ENCODE measurements around the gene TBC1D13. TPM values are rescaled to one million over a fixed set of nuclear protein-coding genes. Genes with fewer than 3 reads are reported as not detected.

Gene TBC1D13, protein sequence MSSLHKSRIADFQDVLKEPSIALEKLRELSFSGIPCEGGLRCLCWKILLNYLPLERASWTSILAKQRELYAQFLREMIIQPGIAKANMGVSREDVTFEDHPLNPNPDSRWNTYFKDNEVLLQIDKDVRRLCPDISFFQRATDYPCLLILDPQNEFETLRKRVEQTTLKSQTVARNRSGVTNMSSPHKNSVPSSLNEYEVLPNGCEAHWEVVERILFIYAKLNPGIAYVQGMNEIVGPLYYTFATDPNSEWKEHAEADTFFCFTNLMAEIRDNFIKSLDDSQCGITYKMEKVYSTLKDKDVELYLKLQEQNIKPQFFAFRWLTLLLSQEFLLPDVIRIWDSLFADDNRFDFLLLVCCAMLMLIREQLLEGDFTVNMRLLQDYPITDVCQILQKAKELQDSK
- total RNA-seq, result 19.8 TPM

DNA sequence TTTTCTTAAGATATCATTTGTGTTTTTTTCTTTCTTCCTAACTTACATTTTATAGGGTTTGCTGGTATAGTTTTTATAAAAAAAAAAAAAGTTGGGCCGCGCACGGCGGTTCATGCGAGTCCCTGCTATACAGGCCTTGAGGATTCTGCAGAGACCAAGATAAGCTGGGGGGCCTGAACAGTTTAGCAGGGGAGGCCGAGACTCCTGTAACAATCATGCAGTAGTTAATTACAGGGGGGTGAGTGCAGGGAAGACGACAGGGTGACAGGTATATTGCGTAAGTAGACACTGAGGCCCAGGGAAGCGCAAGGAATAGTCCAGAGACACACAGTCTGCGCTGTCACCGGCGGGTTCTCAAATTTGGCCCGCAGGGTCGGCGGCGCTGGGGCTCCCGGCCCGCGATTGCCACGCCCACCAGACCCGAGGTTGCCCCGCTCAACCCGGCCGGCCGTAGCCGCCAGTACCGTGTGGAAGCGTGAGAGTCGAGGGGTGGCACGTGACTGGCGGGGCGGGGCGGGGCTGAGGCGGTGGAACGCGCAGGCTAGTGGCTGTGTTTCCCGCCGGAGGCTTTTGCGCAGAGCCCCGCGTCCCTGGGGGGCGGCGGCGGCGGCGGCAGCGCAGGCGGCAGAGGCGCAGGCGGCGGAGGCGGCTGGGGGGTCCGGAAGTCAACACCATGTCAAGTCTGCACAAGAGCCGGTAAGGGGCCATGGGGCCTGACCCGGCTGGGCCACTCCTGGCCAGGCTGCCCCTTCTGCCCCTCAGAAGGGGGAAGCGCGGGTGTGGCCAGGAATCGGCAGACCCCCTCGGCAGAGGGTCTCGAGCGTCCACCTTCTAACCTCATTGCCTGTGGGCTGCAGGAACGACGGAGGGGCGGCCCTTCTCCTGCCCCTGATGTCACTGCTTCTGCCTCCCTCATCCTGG lies at the start of gene TBC1D13:
TBC1D13 (plus strand) TSS at position 573 of the 921 bp plus-strand sequence; CDS start at position 674, 101 bp downstream.
- H3K27me3 ChIP-seq, result no peaks in the 10 kb centered on the region
- DNase-seq (ENCODE audit: low spot score in 2 of 2), result peak; percentile 53 to 93
- H3K9me3 ChIP-seq, result no peaks in the 10 kb centered on the region
- peak within 1 kb of the TSS; percentile 78 to 83 for H3K27ac ChIP-seq
- H3K36me3 ChIP-seq, result peaks cover 14 to 15% of the 10 kb centered on the region in 2 donors
- H3K4me1 ChIP-seq, result peaks cover 4 to 6% of the 10 kb centered on the region in 2 donors
- intact Hi-C loops (cut with DNase I), result loop anchor here (1.0 to 5.0 kb wide), 3 partner anchors 16 to 150 kb away; partner anchors contain the start of genes ENDOG and ZER1
- TF ChIP-seq, protein P1, sequence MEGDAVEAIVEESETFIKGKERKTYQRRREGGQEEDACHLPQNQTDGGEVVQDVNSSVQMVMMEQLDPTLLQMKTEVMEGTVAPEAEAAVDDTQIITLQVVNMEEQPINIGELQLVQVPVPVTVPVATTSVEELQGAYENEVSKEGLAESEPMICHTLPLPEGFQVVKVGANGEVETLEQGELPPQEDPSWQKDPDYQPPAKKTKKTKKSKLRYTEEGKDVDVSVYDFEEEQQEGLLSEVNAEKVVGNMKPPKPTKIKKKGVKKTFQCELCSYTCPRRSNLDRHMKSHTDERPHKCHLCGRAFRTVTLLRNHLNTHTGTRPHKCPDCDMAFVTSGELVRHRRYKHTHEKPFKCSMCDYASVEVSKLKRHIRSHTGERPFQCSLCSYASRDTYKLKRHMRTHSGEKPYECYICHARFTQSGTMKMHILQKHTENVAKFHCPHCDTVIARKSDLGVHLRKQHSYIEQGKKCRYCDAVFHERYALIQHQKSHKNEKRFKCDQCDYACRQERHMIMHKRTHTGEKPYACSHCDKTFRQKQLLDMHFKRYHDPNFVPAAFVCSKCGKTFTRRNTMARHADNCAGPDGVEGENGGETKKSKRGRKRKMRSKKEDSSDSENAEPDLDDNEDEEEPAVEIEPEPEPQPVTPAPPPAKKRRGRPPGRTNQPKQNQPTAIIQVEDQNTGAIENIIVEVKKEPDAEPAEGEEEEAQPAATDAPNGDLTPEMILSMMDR (IDR thresholded peaks at IDR 0.05), result no peak
- H3K4me3 ChIP-seq, result peak within 1 kb of the TSS; percentile 59 to 97

DNA sequence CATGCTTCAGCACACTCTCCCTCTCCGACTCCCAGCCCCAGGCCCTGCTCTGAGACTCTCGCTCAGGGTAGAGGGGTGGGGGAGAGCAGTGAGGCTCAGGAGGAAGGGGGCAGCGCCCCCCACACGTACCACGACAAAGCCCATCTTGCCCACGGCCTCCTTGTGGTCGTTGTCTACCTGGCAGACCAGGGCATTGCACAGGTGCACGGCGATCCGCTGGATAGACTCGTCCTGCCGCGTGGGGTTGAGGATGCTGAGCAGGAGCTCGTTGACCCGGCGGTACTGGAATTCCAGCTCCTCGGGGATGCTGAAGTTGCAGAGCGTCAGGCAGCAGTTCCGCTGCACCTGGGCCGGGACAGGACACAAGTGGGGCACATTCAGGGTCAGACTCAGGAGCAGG lies 44.7 kb upstream of the TBC1D13 start:
- no peaks in the 10 kb centered on the region for H3K27me3 ChIP-seq
- DNase-seq (ENCODE audit: low spot score in 2 of 2), result no peak
- H3K27ac ChIP-seq, result no peak overlapping the region
- H3K9me3 ChIP-seq, result no peaks in the 10 kb centered on the region
- intact Hi-C loops (cut with DNase I), result no loop called here
- H3K36me3 ChIP-seq, result peaks cover 33 to 61% of the 10 kb centered on the region in 2 donors
- no peaks in the 10 kb centered on the region for H3K4me1 ChIP-seq
- no peak overlapping the region for H3K4me3 ChIP-seq
- TF ChIP-seq, protein P1 (IDR thresholded peaks at IDR 0.05), result no peak

DNA sequence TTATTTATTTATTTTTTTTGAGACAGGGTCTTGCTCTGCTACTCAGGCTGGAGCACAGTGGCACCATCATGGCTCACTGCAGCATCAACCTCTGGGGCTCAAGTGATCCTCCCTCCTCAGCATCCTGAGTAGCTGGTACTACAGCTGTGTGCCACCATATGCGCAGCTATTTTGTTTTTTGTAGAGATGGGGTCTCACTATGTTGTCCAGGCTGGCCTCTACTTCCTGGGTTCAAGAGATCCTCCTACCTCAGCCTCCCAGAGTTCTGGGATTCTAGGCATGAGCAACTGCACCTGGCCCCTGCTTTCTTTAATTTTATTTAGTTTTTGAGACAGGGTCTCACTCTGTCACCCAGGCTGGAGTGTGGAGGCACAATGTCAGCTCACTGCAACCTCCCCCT lies 43.6 kb upstream of the TBC1D13 start:
- no peaks in the 10 kb centered on the region for H3K4me1 ChIP-seq
- H3K27me3 ChIP-seq, result no peaks in the 10 kb centered on the region
- DNase-seq (ENCODE audit: low spot score in 2 of 2), result no peak
- TF ChIP-seq, protein P1 (IDR thresholded peaks at IDR 0.05), result no peak
- no peak overlapping the region for H3K27ac ChIP-seq
- H3K36me3 ChIP-seq, result peaks cover 36 to 71% of the 10 kb centered on the region in 2 donors
- intact Hi-C loops (cut with DNase I), result no loop called here
- no peaks in the 10 kb centered on the region for H3K9me3 ChIP-seq
- no peak overlapping the region for H3K4me3 ChIP-seq

DNA sequence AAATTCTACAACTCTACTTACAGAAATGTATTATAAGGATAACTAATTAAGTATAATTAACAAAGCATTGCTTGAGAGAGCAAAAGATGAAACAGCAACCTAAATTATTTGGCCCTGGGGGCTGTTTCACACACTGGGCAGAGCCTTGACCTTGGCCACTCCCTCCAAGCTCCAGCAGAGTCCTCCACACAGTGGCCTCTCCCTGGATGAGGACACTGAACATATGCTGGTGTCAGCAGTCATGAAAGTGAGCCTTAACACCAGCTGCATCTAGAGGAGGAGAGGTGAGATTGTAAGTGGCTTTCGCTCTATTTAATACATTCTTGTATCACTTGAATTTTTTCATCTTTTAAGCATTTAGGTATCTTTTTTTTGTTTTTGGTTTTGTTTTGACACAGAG lies 39.8 kb upstream of the TBC1D13 start:
- TF ChIP-seq, protein P1 (IDR thresholded peaks at IDR 0.05), result no peak
- no peaks in the 10 kb centered on the region for H3K4me1 ChIP-seq
- H3K4me3 ChIP-seq, result no peak overlapping the region
- no peaks in the 10 kb centered on the region for H3K27me3 ChIP-seq
- intact Hi-C loops (cut with DNase I), result no loop called here
- no peak for DNase-seq (ENCODE audit: low spot score in 2 of 2)
- H3K9me3 ChIP-seq, result no peaks in the 10 kb centered on the region
- no peak overlapping the region for H3K27ac ChIP-seq
- H3K36me3 ChIP-seq, result peaks cover 28 to 57% of the 10 kb centered on the region in 2 donors

DNA sequence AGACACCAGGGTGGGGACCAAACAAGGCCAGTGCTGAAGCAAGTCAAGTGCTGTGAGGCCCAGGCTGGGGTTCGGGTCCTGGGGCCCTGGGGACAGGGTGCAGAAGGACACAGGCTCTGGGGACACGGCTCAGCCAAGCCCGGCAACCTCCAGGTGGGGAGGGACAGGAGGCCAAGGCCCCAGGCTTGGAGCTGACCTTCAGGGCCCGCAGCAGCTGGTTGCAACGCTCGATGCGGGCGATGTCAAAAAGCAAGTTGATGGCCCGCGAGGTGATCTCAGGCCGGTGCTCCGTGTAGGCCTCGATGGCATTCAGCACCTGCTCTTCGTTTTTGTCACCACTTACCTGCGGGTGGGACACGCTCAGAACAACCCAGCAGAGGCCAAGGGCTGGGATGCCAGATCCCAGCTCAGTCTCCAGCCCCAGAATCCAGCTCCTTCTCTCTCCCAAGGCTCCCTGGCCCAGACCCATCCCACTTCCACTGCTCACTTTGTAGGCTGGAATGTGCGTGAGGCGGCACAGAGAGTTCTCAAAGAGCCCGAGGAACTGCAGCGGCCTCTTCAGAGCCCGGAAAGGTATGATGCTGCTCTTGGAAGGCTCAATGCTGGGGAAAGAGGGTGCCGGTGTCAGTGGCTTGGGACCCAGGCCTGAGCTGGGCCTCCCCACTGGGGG lies 36.0 kb upstream of the TBC1D13 start:
- DNase-seq (ENCODE audit: low spot score in 2 of 2), result no peak
- H3K4me3 ChIP-seq, result no peak overlapping the region
- H3K27me3 ChIP-seq, result no peaks in the 10 kb centered on the region
- intact Hi-C loops (cut with DNase I), result no loop called here
- H3K4me1 ChIP-seq, result no peaks in the 10 kb centered on the region
- no peak overlapping the region for H3K27ac ChIP-seq
- TF ChIP-seq, protein P1 (IDR thresholded peaks at IDR 0.05), result no peak
- H3K36me3 ChIP-seq, result peaks cover 49 to 75% of the 10 kb centered on the region in 2 donors
- no peaks in the 10 kb centered on the region for H3K9me3 ChIP-seq

All from ascending aorta (tissue), 2 donors.